BLaER1 treated with 17β-estradiol and CSF1 and Interleukin-3, amounts not matched to agents 10 nM and 100 nM (cell line): ENCODE measurements around the gene FRA10AC1.

Experiments used
- H3K27ac ChIP-seq, 11 experiments: shearing (Covaris generic); formaldehyde crosslinking; 2 replicates each; pipeline ENCODE4 v1.8.1; 2022
- H3K27me3 ChIP-seq, 11 experiments: shearing (Covaris generic); formaldehyde crosslinking; 2 replicates each; pipeline ENCODE4 v1.8.1; 2022
- H3K36me3 ChIP-seq, 11 experiments: shearing (Covaris generic); formaldehyde crosslinking; 2 replicates each; pipeline ENCODE4 v1.8.1; 2022
- H3K4me1 ChIP-seq, 10 experiments: shearing (Covaris generic); formaldehyde crosslinking; 2 replicates each; pipeline ENCODE4 v1.8.1; 2022
- H3K4me2 ChIP-seq, 11 experiments: shearing (Covaris generic); formaldehyde crosslinking; 2 replicates each; pipeline ENCODE4 v1.8.1; 2022
- H3K4me3 ChIP-seq, 10 experiments: shearing (Covaris generic); formaldehyde crosslinking; 2 replicates each; pipeline ENCODE4 v1.8.1; 2022
- H3K9ac ChIP-seq, 11 experiments: shearing (Covaris generic); formaldehyde crosslinking; 2 replicates each; pipeline ENCODE4 v1.8.1; 2022
- H3K9me3 ChIP-seq, 11 experiments: shearing (Covaris generic); formaldehyde crosslinking; replicated peaks in 1 of 11; 2 replicates each; pipeline ENCODE4 v1.8.1; 2022
- H4K20me1 ChIP-seq, 11 experiments: shearing (Covaris generic); formaldehyde crosslinking; 2 replicates each; pipeline ENCODE4 v1.8.1; 2022
- Cebpa-rat ChIP-seq, 11 experiments: shearing (Covaris generic); IDR thresholded peaks; 2 replicates each; pipeline ENCODE4 v1.8.1; 2022

Gene FRA10AC1

DNA sequence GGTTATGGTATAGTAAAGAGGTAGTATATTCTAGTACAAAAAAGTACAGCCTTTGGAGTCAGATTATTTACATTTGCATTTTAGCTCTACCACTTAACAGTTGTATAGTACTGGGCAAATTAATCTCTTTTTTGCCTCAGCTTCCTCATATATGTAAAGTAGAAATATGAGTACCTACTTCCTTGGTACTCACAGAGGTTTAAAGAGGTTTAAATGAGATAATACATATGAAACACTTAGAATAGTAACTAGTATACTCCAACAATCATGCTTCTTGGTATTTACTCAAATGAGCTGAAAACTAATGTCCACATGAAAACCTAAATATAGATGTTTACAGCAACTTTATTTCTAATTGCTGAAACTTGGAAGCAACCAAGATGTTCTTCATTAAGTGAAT lies 14.7 kb downstream of the FRA10AC1 start:
- Histone ChIP-seq H3K27ac (no peak overlapping the region), H3K4me3 (no peak overlapping the region), H3K9me3 (no peaks in the 10 kb centered on the region), H3K4me1 (0 out of 20 replicates have a peak, but pooled peaks cover 0 to 7% (median 0%) of the 10 kb centered on the region in 10 experiments), H3K4me2 (no peak overlapping the region), H3K27me3 (no peaks in the 10 kb centered on the region), H3K36me3 (peaks cover 3 to 33% (median 21%) of the 10 kb centered on the region in 11 experiments; a peak in 19 of 22 replicates), H4K20me1 (no peaks in the 10 kb centered on the region), H3K9ac (no peak overlapping the region)
- no peak for TF ChIP-seq Cebpa-rat (IDR thresholded peaks at IDR 0.05)

DNA sequence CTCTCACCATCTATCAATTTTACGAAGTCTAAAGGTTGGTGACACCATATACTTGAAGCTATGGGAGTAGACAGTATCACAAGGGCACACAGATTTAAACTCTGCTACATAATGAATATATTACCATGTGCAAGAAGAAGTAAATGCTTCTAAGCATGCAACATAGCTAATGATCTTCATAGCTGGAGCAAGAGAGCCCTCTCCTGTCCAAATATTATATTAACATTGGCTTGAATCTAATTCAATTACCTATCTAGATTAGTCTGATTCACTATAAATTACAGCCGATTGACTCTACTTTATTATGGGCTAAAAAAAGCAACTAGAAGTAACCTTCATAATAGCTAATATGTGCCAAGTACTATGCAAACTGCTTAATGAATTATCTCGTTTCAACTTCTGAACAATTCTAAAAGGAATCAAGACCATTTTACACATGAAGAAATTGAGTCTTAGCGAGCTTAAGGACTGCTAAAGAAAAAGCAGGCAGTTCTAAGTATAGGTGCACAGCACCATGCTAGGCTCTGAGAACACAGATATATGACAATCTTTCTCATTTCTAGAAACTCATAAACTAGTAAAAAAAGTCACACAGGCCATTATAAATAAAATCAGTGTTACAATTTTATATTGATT lies 21.9 kb downstream of the FRA10AC1 start:
- no peak overlapping the region for H3K4me3 ChIP-seq
- no peak overlapping the region for H3K4me2 ChIP-seq
- H3K27me3 ChIP-seq, result no peaks in the 10 kb centered on the region
- 0 out of 20 replicates have a peak, but pooled peaks cover 0 to 7% (median 0%) of the 10 kb centered on the region in 10 experiments for H3K4me1 ChIP-seq
- no peaks in the 10 kb centered on the region for H4K20me1 ChIP-seq
- no peak overlapping the region for H3K9ac ChIP-seq
- H3K36me3 ChIP-seq, result peaks cover 12 to 49% (median 35%) of the 10 kb centered on the region in 11 experiments; a peak in 19 of 22 replicates
- H3K27ac ChIP-seq, result no peak overlapping the region
- no peaks in the 10 kb centered on the region for H3K9me3 ChIP-seq
- TF ChIP-seq Cebpa-rat (IDR thresholded peaks at IDR 0.05), result no peak

DNA sequence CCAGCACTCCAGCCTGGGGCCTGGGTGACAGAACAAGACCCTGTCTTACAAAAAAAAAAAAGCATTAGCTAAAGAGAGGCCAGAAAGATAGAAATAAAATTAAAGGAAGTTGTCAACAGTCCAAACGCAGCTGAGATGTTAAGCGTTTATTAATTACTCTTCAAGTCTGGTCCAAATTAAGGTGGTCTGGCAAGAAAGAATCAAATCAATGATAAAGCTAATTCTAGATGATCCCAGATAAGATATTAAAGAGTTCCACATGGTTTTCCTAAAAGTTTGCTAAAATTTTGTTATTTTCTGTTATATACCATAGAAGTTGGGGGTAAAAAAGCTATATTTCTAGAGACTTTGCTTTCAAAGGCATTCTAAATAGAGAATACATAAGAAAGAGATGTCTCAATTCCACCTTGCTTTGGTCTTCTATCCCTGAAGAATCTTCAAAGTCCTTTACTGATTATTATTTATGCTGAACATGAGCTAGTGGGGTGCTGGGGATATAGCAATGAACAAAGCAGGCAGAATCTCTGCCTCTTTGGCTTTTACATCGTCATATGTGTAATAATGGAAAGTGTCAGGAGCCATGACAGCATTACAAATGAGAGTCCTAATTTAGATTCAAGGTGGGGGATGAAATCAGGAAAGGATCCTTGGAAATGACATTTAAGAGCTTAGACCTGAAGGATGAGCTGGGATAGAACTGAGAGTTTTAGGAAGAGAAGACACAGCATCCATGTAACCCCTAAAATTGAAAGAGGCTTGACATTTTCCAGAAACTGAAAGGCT lies 23.4 kb downstream of the FRA10AC1 start:
- Histone ChIP-seq H3K4me2 (no peak overlapping the region), H3K27me3 (no peaks in the 10 kb centered on the region), H3K4me1 (no peaks in the 10 kb centered on the region), H3K4me3 (no peak overlapping the region), H3K9me3 (no peaks in the 10 kb centered on the region), H3K9ac (no peak overlapping the region), H3K27ac (no peak overlapping the region), H3K36me3 (peaks cover 15 to 61% (median 45%) of the 10 kb centered on the region in 11 experiments; a peak in 19 of 22 replicates), H4K20me1 (no peaks in the 10 kb centered on the region)
- TF ChIP-seq Cebpa-rat (IDR thresholded peaks at IDR 0.05), result no peak

DNA sequence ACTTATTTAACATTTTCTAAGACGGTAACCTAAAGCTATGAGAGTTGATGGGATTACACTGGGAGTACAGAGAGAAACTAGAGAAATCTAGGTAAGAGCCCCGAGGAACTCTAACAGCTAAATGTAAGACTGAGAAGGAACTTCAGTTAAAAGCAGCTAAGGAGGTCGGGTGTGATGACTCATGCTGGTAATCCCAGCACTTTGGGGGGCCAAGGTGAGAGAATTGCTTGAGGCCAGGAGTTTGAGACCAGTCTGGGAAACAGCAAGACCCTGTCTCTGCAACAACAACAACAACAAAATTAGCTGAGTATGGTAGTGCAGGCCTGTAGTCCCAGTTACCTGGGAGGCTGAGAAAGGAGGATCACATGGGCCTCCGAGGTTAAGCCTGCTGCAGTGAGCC lies 24.0 kb downstream of the FRA10AC1 start:
- Histone ChIP-seq H3K9ac (no peak overlapping the region), H3K36me3 (peaks cover 15 to 67% (median 46%) of the 10 kb centered on the region in 11 experiments; a peak in 19 of 22 replicates), H3K27ac (no peak overlapping the region), H4K20me1 (no peaks in the 10 kb centered on the region), H3K4me1 (no peaks in the 10 kb centered on the region), H3K4me2 (no peak overlapping the region), H3K9me3 (no peaks in the 10 kb centered on the region), H3K27me3 (no peaks in the 10 kb centered on the region), H3K4me3 (no peak overlapping the region)
- no peak for TF ChIP-seq Cebpa-rat (IDR thresholded peaks at IDR 0.05)

DNA sequence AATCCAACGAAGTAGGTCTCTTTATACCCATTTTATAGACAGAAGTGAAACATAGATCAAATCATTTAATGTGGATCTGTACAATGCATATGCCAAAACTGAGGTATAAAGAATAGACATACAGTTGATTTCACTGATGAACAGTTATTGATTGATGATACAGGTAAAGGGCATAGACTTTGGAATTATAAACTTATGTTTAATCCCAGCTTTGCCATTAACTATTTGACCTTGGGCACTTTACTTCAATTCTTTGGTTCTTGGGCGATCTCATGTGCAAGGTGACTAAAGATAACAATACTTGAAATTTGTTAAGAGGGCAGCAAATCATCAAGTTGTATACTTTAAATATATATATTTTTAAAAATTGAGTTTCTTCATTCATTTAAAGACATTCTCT lies 28.6 kb downstream of the FRA10AC1 start:
- no peak for TF ChIP-seq Cebpa-rat (IDR thresholded peaks at IDR 0.05)
- Histone ChIP-seq H3K27ac (no peak overlapping the region), H4K20me1 (no peaks in the 10 kb centered on the region), H3K4me1 (no peaks in the 10 kb centered on the region), H3K27me3 (no peaks in the 10 kb centered on the region), H3K4me2 (no peak overlapping the region), H3K9ac (no peak overlapping the region), H3K4me3 (no peak overlapping the region), H3K36me3 (peaks cover 31 to 85% (median 62%) of the 10 kb centered on the region in 11 experiments; a peak in 21 of 22 replicates), H3K9me3 (no peaks in the 10 kb centered on the region)

DNA sequence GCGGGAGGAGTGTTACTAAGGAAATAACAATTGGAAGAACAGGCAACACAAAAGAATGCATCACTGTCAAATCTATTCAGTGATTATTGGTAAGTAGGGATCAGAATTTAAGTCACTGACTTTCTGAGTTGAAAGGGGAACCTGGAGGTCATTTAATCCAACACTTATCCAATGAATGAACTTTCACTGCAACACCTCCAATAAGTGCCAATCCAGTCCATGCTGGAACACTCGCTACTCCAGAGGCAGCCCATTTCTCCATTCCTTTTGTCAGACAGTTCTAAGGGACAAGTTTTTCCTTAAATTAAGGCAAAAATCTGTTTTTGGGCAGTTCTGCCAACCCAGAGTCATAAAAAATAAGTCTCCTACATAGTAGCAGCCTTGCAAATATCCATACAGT lies 29.5 kb downstream of the FRA10AC1 start:
- Histone ChIP-seq H3K36me3 (peaks cover 30 to 85% (median 60%) of the 10 kb centered on the region in 11 experiments), H3K4me2 (no peak overlapping the region), H4K20me1 (no peaks in the 10 kb centered on the region), H3K9me3 (no peaks in the 10 kb centered on the region), H3K27ac (no peak overlapping the region), H3K27me3 (no peaks in the 10 kb centered on the region), H3K4me1 (no peaks in the 10 kb centered on the region), H3K4me3 (no peak overlapping the region), H3K9ac (no peak overlapping the region)
- no peak for TF ChIP-seq Cebpa-rat (IDR thresholded peaks at IDR 0.05)

DNA sequence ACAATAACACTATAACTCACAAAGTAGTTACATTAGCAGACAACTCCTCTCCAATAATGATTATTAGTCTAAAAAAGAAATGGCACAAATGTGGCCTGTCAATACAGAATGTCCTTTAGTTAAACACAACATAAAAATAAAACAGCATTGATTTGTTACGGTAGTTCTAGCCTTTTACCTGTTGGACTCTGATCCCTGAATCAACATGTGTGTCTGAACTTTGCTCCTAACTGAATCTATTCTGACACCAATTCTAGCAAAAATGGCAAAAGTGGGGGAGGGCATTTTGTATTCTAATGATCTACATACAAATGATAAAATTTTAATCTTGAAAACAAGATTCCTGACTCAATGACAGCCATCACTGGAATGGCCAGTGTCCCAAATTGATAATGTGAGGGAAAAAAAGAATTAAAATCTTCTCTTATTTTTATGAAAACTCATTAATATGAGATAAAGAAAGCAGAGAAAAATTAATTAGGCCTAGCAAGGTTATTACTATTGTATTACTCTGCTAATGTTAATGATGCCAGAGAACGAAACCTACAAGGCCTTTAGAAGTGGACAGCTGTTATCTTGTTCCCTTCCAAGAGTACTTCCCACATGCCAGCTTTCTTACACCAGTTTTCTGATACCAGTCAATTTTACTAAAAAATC lies 30.2 kb downstream of the FRA10AC1 start:
- H3K4me1 ChIP-seq, result no peaks in the 10 kb centered on the region
- no peak overlapping the region for H3K4me2 ChIP-seq
- H3K9me3 ChIP-seq, result no peaks in the 10 kb centered on the region
- no peak overlapping the region for H3K9ac ChIP-seq
- no peaks in the 10 kb centered on the region for H4K20me1 ChIP-seq
- H3K27me3 ChIP-seq, result no peaks in the 10 kb centered on the region
- H3K4me3 ChIP-seq, result no peak overlapping the region
- no peak for TF ChIP-seq Cebpa-rat (IDR thresholded peaks at IDR 0.05)
- peaks cover 29 to 85% (median 53%) of the 10 kb centered on the region in 11 experiments for H3K36me3 ChIP-seq
- H3K27ac ChIP-seq, result no peak overlapping the region

DNA sequence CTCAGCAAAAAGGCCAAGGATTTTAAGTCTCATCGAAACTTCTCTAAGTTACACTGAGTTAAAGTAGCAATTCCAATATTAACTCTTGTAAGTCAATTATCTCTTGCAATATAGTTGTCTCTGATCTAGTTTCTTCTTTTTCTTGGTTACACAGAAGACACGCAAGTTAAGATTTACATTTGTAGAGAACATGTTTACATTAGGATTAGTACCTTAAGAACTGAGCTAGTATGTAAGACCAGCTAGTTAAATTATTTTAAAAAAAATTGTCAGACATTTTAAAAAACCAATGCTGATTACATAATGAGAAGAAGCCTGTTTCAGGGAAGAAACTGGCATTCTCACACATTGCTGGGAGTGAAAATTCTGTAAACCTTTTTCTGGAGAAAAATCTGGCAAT lies 31.4 kb downstream of the FRA10AC1 start:
- no peaks in the 10 kb centered on the region for H4K20me1 ChIP-seq
- H3K9me3 ChIP-seq, result no peaks in the 10 kb centered on the region
- H3K4me1 ChIP-seq, result no peaks in the 10 kb centered on the region
- no peaks in the 10 kb centered on the region for H3K27me3 ChIP-seq
- no peak overlapping the region for H3K27ac ChIP-seq
- no peak overlapping the region for H3K9ac ChIP-seq
- TF ChIP-seq Cebpa-rat (IDR thresholded peaks at IDR 0.05), result no peak
- no peak overlapping the region for H3K4me2 ChIP-seq
- no peak overlapping the region for H3K4me3 ChIP-seq
- H3K36me3 ChIP-seq, result peaks cover 28 to 82% (median 58%) of the 10 kb centered on the region in 11 experiments

DNA sequence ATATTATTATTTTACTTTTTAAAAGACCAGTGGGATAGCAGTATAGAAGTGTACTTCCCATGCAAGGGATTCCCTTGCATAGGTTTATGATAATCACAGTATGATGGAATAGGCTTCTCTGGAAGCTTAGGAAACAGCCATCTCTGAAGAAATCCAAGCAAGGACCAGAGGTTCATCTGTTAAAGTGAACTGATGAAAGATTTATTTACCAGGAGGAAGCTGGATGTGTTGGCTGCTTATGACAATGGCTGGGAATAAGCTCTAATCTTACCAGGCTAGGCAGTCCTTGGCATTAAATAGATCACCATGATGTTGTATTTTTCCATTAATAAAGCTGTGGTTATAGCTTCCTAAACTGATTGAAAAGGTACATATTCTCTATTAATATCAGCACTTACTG lies 32.0 kb downstream of the FRA10AC1 start:
- TF ChIP-seq Cebpa-rat (IDR thresholded peaks at IDR 0.05), result no peak
- H3K4me1 ChIP-seq, result no peaks in the 10 kb centered on the region
- H3K27ac ChIP-seq, result no peak overlapping the region
- H3K36me3 ChIP-seq, result peaks cover 23 to 76% (median 53%) of the 10 kb centered on the region in 11 experiments
- H3K4me3 ChIP-seq, result no peak overlapping the region
- H4K20me1 ChIP-seq, result no peaks in the 10 kb centered on the region
- H3K27me3 ChIP-seq, result no peaks in the 10 kb centered on the region
- H3K4me2 ChIP-seq, result no peak overlapping the region
- H3K9ac ChIP-seq, result no peak overlapping the region
- no peaks in the 10 kb centered on the region for H3K9me3 ChIP-seq
